GM23338 (cell line): Measurements from ENCODE around the gene CIT. TPM values are rescaled to one million over a fixed set of nuclear protein-coding genes. Genes with fewer than 3 reads are reported as not detected.

ENCODE experiments used
- EZH2 ChIP-seq: fragments of 200-600 bp; sonication (generic); IDR thresholded peaks from one replicate; pipeline ENCODE4 v1.8.0; 2017; ENCODE audit warnings: antibody characterized with exemption, mild to moderate bottlenecking, low read depth; ENCODE audit not compliant: unreplicated experiment
- NANOG ChIP-seq: IDR thresholded peaks from 2 replicates; pipeline ENCODE4 v1.6.1; 2016; ENCODE audit warnings: antibody characterized with exemption, borderline replicate concordance
- POLR2AphosphoS5 ChIP-seq: IDR thresholded peaks from 2 replicates; pipeline ENCODE4 v1.6.1; 2016; ENCODE audit warnings: antibody characterized with exemption, low read depth
- ZNF114 ChIP-seq: fragments of 250-450 bp; sonication (Bioruptor Pico); IDR thresholded peaks from 2 replicates; pipeline ENCODE4 v1.5.0; 2020; ENCODE audit warnings: mild to moderate bottlenecking, moderate library complexity
- ZNF331 ChIP-seq: fragments of 250-450 bp; sonication (Bioruptor Pico); IDR thresholded peaks from 2 replicates; pipeline ENCODE4 v1.5.0; 2020; ENCODE audit warnings: low read depth, mild to moderate bottlenecking, moderate library complexity
- polyA plus RNA-seq: library from polyadenylated mRNA; unstranded; fragments of >200 nt; fragmentation: Nextera tagmentation; extraction: Ambion mirVana; gene quantifications from 2 replicates; pipeline ENCODE4 v1.2.1, GENCODE V29; 2016
- total RNA-seq: library from RNA; depleted of rRNA; stranded (reverse); fragments of >200 nt; shearing (Covaris generic); gene quantifications from 2 replicates; pipeline ENCODE4 v1.2.3, GENCODE V29; 2014
- TF ChIP-seq, protein P1 (sequence below): fragments of 250-450 bp; sonication (Bioruptor Pico); IDR thresholded peaks from 2 replicates; pipeline ENCODE4 v1.5.0; 2020; ENCODE audit warnings: mild to moderate bottlenecking, moderate library complexity
- TF ChIP-seq, protein P2 (sequence below): IDR thresholded peaks from 2 replicates; pipeline ENCODE4 v1.6.1; 2016; ENCODE audit warnings: antibody characterized with exemption

Gene CIT
- total and polyA plus RNA-seq, 2 experiments from 2014 or later, result 9.7 to 47.8 TPM

DNA sequence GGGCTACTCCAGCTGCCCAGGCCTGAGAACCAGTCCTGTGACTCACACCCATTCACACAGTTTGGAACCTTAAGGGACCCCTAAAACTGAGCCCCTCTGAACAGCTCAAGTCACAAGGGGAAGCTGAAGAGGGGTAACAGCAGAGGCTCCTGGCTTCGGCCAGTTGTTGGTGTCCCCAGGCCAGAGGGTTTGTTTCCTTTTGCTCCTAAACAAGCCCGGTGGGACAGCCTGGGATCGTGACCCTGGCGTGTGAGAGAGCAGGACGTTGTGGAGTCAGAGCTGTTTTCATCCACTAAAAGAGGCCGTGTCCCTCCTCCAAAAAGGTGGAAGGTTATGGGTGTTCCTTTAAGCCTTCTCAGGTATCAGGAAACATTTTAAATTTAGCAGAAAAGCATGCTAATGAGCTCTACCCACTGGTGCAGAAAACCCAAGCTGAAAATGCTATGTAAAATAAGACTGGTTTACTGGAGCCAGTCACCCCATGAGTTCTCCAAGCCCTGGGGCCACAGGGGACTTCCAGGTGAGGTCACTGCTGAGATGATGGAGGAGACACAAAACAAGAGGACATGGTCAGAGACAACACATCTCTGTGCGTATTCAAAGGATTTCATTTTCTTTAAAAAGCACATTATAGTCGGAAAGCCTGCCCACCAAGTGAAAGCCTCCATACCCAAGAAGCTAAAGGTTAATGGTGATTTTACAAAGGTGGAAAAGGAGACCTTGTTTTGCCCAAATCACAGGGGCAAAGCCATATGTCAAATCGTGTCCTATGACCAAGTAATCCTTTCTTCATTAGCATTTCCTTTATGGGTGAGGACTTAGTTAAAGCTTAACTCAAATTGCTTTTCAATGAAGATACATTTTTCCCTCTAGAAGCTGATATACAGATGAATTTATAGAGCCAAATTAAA is 195.1 kb downstream of the CIT start (continued):
- TF ChIP-seq, protein P1, sequence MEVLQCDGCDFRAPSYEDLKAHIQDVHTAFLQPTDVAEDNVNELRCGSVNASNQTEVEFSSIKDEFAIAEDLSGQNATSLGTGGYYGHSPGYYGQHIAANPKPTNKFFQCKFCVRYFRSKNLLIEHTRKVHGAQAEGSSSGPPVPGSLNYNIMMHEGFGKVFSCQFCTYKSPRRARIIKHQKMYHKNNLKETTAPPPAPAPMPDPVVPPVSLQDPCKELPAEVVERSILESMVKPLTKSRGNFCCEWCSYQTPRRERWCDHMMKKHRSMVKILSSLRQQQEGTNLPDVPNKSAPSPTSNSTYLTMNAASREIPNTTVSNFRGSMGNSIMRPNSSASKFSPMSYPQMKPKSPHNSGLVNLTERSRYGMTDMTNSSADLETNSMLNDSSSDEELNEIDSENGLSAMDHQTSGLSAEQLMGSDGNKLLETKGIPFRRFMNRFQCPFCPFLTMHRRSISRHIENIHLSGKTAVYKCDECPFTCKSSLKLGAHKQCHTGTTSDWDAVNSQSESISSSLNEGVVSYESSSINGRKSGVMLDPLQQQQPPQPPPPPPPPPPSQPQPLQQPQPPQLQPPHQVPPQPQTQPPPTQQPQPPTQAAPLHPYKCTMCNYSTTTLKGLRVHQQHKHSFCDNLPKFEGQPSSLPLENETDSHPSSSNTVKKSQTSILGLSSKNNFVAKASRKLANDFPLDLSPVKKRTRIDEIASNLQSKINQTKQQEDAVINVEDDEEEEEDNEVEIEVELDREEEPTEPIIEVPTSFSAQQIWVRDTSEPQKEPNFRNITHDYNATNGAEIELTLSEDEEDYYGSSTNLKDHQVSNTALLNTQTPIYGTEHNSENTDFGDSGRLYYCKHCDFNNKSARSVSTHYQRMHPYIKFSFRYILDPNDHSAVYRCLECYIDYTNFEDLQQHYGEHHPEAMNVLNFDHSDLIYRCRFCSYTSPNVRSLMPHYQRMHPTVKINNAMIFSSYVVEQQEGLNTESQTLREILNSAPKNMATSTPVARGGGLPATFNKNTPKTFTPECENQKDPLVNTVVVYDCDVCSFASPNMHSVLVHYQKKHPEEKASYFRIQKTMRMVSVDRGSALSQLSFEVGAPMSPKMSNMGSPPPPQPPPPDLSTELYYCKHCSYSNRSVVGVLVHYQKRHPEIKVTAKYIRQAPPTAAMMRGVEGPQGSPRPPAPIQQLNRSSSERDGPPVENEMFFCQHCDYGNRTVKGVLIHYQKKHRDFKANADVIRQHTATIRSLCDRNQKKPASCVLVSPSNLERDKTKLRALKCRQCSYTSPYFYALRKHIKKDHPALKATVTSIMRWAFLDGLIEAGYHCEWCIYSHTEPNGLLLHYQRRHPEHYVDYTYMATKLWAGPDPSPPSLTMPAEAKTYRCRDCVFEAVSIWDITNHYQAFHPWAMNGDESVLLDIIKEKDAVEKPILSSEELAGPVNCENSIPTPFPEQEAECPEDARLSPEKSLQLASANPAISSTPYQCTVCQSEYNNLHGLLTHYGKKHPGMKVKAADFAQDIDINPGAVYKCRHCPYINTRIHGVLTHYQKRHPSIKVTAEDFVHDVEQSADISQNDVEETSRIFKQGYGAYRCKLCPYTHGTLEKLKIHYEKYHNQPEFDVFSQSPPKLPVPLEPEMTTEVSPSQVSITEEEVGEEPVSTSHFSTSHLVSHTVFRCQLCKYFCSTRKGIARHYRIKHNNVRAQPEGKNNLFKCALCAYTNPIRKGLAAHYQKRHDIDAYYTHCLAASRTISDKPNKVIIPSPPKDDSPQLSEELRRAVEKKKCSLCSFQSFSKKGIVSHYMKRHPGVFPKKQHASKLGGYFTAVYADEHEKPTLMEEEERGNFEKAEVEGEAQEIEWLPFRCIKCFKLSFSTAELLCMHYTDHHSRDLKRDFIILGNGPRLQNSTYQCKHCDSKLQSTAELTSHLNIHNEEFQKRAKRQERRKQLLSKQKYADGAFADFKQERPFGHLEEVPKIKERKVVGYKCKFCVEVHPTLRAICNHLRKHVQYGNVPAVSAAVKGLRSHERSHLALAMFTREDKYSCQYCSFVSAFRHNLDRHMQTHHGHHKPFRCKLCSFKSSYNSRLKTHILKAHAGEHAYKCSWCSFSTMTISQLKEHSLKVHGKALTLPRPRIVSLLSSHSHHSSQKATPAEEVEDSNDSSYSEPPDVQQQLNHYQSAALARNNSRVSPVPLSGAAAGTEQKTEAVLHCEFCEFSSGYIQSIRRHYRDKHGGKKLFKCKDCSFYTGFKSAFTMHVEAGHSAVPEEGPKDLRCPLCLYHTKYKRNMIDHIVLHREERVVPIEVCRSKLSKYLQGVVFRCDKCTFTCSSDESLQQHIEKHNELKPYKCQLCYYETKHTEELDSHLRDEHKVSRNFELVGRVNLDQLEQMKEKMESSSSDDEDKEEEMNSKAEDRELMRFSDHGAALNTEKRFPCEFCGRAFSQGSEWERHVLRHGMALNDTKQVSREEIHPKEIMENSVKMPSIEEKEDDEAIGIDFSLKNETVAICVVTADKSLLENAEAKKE (CRISPR knock-in tag), result no peak
- TF ChIP-seq, protein P2, sequence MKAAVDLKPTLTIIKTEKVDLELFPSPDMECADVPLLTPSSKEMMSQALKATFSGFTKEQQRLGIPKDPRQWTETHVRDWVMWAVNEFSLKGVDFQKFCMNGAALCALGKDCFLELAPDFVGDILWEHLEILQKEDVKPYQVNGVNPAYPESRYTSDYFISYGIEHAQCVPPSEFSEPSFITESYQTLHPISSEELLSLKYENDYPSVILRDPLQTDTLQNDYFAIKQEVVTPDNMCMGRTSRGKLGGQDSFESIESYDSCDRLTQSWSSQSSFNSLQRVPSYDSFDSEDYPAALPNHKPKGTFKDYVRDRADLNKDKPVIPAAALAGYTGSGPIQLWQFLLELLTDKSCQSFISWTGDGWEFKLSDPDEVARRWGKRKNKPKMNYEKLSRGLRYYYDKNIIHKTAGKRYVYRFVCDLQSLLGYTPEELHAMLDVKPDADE, result no peak
- TF ChIP-seq ZNF331 (CRISPR knock-in tag) (no peak), ZNF114 (CRISPR knock-in tag) (no peak), EZH2 (no peak), POLR2AphosphoS5 (no peak; the same call in 1 of the 2 replicates), NANOG (no peak)
